Kidney capillary endothelial cell (primary cell): ENCODE data around the gene CDKAL1.
"Not testable (repeated sequence)": the region's sequence is repeated elsewhere in the genome, so short reads cannot be mapped to it uniquely, and the experiment has no call there.

Source experiments
- DNase-seq: peaks from one replicate; pipeline ENCODE4 v3.0.0-alpha.2; 2018; ENCODE audit warnings: low spot score

The CDKAL1 gene

DNA sequence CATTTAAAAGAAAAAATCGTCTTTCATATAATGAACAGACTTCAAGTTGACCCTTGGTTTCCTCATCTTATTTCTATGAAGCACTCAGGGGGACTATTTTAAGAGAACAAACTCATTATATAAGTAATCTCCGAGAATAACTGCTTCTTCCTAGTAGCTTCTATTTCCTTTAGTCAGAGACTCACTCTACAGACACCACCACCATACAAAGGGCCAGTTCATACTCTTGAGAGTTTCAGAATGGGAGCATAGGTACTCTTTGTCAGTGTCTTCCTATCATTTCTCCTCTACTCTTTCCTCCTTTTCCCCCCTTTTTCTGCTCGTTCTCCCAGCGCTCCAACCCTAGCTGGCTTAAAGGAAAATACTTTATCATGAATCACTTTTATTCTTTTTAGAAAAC lies 104.9 kb downstream of the CDKAL1 start:
- no peak for DNase-seq

- DNase-seq, result no peak
Observed at GRCh38 chr6:20640181-20640580, 105.9 kb downstream of the CDKAL1 start.

GRCh38 chr6:20642441-20642840 lies 108.2 kb downstream of the CDKAL1 start:
- DNase-seq, result no peak

GRCh38 chr6:20644667-20645370 lies 110.6 kb downstream of the CDKAL1 start:
- DNase-seq, result no peak

- not testable (repeated sequence) for DNase-seq
Observed at GRCh38 chr6:20645572-20645971, 111.3 kb downstream of the CDKAL1 start.

DNA sequence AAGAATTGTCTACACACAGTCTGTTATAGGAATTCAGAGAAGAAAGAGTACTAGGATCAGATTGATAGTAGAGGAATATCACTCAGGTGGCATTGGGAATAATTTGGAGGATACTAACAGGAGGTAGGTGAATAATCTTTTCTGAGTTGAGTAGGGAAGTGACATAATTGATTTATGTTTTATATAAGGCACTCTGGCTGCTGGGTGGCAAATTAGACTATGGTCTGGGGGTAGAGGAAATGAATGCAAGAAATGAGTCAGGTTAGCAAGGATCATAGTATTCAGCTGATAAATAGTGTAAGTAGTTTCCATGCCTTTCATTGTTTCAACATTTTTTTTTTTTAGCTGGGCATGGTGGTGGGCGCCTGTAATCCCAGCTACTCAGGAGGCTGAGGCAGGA lies 113.3 kb downstream of the CDKAL1 start:
- DNase-seq, result peak; percentile 48

DNA sequence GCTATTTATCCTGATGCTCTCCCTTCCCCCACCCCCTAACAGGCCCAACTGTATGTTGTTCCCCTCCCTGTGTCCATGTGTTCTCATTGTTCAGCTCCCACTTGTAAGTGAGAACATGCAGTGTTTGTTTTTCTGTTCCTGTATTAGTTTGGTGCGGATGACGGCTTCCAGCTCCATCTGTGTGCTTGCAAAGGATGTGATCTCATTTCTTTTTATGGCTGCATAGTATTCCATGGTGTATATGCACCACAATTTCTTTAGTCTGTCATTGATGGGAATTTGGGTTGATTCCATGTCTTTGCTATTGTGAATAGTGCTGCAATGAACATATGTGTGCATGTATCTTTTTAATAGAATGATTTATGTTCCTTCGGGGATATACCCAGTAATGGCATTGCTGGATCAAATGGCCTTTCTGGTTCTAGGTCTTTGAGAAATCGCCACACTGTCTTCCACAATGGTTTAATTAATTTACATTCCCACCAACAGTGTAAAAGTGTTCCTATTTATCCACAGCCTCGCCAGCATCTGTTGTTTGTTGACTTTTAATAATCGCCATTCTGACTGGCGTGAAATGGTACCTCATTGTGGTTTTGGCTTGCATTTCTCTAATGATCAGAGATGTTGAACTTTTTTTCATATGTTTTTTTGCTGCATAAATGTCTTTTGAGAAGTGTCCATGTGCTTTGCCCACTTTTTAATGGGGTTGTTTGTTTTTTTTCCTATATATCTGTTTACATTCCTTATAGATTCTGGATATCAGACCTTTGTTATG lies 115.6 kb downstream of the CDKAL1 start:
- DNase-seq, result not testable (repeated sequence)

DNA sequence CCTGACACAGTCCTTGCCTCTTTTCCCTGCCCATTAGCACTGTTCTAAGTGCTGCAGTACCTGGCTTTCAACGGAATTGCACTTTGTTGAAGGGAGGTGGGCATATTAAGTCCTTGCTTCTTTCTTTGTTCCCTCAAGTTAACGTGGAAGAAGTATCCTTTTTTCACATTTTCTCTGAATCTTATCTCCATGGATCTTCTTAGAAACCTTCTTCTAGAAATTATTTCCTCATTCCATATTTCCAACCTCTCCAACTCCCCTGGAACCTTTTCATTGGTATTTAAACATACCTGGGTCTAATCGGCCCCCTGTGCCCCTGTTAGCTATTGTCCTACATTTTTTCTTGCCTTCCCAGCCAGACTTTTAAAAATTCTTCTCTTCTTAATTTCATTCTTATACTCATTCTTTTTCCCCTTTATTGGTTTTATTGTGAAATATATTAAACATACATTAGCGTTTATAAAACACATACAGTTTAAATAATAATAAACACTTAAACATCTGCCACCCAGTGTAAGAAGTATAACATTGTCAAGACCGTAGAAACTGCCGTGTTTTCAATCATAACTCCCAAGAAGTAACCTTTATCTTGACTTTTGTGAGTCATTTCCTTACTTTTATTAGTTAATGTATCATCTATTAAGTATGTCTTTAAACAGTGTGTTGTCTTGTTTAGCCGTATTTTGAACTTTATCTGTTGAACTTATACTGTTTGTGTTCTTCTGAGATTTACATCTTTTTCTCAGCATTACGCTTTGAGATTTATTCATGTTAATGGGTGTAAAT lies 118.2 kb downstream of the CDKAL1 start:
- peak; percentile 77 for DNase-seq

GRCh38 chr6:20653085-20653479 lies 118.8 kb downstream of the CDKAL1 start:
- DNase-seq, result peak; percentile 9

- peak; percentile 63 for DNase-seq
Observed at GRCh38 chr6:20655317-20655716, 121.1 kb downstream of the CDKAL1 start.

DNA sequence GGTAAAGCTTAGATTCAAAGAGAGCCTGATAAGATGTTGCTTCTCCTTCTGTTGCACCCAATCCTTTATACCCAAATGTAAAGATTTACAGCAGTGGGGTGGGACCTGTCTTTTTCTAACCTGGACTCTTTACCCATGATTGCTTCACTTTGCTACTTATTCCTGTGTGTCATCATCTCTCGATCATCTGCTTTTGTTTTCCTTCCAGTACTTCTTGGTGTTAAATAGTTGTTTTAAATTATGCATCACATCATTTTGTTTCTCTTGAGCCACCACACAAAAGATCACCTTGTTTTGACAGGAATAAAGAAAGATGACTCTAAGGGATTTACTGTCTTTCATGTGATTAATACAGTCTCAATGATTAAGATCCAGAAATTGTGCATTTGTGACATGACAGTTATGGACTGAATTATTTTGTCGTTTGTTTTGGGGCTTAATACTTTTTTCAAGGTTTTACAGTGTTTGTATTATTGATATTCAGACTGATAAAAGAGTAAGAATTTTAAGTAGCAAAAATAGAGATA lies 123.1 kb downstream of the CDKAL1 start:
- DNase-seq, result no peak

DNA sequence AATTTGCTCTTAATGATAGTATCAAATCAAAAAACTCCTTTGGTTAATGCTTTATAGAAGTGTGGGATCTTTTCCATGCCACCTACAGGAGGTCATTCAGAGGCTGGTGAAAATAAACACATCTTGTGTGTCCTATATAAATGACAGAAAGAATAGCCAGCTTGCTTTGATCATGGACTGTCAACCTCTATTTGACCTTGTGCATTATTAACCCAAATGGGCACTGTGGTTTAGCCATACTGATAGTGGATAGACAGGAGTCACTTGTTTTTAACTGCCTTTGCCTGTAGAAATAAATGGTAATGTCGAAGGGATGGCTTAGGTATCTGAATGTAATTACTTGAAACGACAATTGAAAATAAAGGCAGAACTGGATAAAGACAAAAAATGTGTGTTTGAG lies 123.8 kb downstream of the CDKAL1 start:
- DNase-seq, result no peak

- DNase-seq, result no peak
Observed at GRCh38 chr6:20658516-20658915, 124.3 kb downstream of the CDKAL1 start.

GRCh38 chr6:20660534-20660933 lies 126.3 kb downstream of the CDKAL1 start:
- no peak for DNase-seq

- no peak for DNase-seq
Observed at GRCh38 chr6:20661721-20662120, 127.5 kb downstream of the CDKAL1 start.

DNA sequence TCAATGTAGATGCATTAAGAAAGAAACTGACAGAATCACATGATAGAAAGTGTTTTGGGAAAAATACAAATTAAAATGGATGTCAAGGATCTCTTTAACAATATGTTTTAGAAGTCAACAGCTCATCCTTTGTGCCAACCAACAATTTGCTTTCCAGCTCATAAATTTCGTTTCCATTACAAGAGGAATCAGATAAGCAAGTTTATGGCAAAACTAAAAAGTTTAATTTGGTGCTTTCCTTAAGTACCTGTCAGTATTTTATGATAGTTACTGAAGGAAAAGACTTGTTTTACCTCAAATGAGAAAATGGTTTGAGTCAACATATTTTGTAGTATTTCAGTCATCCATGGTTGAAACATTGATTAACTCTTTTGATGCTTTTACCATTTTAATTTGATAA lies 130.0 kb downstream of the CDKAL1 start:
- DNase-seq, result no peak

DNA sequence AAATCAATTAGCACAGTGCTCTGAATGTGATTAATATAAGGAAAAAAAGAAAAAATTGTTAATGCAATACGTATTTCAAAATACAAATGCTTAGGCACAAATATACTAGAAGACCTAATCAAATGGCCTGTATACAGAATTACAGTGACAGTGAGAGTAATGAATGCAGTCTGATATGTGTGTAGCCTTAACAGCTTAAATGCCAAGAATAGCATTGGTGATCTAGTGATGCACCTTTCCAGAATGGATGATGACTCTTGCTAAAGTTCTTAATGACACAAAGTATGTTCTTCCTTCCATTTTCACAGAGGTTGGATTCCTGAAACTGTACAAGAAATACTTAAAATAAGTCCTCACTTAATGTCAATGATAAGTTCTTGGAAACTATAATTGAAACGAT lies 131.0 kb downstream of the CDKAL1 start:
- no peak for DNase-seq

DNA sequence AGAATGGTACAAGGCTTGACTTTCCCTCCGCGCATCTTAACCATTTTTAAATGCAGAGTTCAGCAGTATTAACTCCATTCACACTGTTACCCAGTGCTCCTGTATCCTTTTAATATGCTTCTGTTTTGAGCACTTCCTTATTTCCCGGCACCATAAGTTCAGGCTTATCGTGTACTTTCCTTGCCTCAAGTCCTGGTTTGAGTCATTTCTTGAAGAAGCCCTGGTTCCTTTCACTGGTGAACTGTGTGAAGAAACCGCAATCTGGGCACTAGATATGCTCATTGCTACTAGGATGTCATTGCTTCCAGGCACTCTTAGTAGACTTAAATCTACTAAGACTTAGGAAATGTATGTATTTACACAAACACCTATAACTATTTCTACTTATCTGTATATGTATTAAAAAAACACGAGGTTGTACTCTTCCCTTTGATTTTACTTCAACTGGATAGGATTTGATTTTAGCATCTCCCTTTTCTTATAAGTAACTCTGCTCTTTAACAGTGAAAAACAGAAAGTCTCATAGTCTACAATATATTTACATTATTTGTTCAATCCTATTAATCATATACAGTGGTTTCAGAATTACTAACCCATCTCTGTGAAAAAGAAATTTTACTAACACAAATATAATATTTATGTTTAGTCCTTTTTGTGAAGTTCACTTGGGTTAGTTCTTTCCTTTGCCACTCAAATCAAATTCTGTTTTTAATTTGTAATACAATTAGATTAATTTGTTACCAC lies 135.5 kb downstream of the CDKAL1 start:
- no peak for DNase-seq

GRCh38 chr6:20670750-20671149 lies 136.5 kb downstream of the CDKAL1 start:
- no peak for DNase-seq

DNA sequence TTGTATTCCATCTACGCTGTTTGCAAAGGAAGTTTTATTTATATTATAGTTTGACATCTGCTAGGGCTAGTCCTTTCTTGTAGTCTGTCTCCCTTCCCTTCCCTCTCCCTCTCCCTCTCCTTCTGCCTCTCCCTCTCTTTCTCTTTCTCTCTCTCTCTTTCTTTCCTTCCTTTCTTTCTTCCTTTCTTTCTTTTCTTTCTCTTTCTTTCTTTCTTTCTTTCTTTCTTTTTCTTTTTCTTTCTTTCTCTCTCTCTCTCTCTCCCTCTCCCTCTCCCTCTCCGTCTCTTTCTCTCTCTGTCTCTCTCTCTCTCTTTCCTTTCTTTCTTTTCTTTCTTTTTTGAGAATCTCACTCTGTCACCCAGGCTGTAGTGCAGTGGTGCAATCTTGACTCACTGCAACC lies 137.8 kb downstream of the CDKAL1 start:
- DNase-seq, result no peak

DNA sequence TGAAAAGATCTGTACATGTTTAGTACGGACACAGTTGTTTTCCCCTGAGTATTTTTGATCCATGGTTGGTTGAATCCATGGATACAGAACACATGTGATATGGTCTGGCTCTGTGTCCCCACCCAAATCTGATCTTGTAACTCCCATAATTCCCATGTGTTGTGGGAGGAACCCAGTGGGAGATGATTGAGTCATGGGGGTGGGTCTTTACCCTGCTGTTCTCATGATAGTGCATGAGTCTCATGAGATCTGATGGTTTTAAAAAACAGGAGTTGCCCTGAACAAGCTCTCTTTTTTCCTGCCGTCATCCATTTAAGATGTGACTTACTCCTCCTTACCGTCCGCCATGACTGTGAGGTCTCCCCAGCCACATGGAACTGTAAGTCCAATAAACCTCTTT lies 139.2 kb downstream of the CDKAL1 start:
- DNase-seq, result no peak

- no peak for DNase-seq
Observed at GRCh38 chr6:20674664-20675063, 140.4 kb downstream of the CDKAL1 start.
